HL-60/S4 (cell line): Measurements from ENCODE around the gene MSH5.
"Not testable (repeated sequence)": the region's sequence is repeated elsewhere in the genome, so short reads cannot be mapped to it uniquely, and the experiment has no call there.

Source experiments
- in situ Hi-C: fragments of 300-500 bp; cut with MboI; formaldehyde crosslinking; loops from 2 replicates; pipeline ENCODE4 v1.14.3; 2022; ENCODE audit warnings: low sequenced_read_pairs

Gene MSH5

DNA sequence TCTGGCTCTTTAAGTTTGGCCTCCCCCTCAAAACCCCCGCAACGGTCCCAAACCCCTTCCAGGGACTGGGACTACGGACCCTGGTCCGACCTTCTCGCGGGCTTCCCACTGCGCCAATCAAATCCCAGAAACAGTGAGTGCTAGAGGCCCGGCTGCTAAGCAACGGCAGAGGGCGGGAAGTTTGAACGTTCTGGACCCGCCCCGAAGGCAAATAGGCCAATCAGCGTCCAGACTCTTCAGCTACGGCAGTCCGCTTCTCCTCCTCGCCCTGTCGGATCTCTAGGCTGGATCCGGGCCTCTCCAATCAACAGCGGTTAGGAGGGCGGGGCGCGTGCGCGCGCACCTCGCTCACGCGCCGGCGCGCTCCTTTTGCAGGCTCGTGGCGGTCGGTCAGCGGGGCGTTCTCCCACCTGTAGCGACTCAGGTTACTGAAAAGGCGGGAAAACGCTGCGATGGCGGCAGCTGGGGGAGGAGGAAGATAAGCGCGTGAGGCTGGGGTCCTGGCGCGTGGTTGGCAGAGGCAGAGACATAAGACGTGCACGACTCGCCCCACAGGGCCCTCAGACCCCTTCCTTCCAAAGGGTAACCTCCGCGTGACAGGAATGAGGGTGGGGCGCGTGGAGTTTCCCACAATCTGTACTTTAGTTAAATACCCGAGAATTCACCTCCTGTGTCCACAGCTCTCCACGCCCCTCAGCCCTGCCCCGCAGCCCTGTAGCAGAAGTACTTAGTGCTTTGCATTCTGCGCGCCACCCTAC, at the start of gene MSH5:
Gene MSH5 (plus strand): TSS at position 367 of the 758 bp plus-strand sequence. CDS start 462 bp downstream, outside the sequence.
- in situ Hi-C loops, result no loop called here

DNA sequence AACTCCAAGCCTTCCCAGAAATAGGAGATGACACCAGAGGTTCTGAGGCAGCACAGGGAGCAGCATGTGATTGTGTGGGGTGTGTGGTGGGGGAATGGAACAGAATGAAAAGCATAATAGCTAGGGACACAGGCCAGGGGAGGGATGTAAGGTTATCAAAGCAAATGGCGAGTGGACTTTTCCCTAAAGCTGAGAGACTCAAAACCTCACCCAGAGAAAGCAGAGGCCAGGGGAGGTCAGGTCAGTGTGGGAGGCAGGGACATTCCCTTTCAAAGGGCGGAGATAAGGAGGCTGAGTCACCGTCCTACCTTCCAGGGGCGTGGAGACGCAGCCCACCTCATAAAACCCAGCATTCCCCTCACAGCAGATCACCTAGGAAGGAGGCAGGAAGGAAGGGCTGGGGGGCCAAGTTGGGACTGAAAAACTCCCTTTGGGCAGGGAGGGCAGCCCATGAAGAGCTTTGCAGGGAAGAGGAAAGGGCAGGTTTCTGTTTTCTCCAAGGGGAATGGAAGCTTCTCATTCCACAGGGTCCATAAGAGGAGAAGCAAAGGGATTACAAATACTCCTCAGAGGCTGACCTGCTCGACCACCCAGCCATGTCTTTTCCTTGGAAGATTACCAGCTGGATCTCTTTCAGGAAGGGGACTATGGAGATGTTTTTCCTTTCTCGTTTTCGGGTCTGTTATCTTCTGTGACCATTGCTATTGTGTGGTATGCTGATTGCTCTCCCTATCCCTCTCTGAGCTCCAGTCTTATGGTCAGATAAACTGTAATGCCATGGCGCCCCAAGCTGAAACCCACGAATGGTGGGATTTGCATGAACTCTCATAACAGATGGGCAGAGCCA, 49.4 kb upstream of the MSH5 start:
- in situ Hi-C loops, result no loop called here

DNA sequence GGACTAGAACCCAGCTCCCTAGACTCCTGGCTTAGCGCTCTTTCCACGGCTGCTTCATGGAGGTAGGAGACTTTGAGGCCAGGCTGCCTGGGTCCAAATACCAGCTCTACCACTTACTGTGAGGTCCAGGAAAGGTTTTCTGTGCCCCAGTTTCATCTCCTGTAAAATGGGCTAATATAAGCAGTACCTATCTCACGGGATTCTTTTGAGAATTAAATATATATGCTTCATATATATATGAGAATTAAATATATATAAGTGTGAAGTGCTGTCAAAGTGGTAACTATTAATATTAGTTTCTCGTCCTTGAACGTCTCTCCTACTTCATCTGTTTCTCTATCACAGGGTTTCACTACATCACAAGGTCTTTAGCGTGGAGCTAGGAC, 48.7 kb upstream of the MSH5 start:
- in situ Hi-C loops, result no loop called here

DNA sequence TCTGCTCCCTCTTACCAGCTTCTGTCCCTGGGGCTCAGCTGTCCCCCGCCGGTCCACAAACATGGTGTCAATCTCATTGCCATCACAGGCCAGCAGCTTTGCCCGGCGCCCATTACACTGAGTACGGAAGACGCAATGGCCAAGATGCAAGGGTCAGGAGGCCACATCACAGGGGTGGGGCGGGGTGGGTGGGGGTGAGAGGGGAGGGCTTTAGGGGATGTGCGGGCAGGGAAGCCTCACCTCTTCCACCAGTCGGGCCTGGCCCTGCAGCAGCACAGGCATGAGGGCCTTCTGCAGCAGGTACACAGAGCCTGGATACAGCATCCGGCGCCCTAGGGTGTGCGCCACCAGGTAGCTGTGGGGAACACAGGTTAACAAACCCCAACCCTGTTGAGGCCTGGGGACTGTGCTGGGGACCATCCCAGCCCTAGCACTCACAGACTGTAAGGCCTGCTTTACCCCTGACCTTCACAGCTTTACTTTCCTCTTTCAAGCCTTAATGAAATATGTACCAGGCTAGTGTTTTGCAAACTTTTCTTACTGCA, 48.2 kb upstream of the MSH5 start:
- in situ Hi-C loops, result no loop called here

DNA sequence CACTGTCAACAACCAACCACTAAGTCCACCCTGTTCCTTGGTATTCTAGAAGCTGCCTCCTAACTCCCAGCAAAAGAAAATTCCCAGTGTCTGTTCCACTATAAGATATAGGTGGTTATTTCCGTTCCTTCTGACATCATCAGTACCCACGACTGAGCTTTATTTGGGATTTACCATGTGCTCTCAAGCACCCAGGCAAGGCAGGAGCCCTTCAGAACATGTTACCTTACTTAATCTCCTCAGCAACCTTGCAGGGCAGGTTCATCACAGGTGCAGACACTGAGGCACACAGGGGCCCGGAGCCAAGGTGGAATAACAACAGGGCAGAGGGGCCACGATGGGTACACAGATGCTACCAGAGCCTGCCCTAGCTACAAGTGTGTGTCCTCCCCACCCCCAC, 47.5 kb upstream of the MSH5 start:
- in situ Hi-C loops, result no loop called here

DNA sequence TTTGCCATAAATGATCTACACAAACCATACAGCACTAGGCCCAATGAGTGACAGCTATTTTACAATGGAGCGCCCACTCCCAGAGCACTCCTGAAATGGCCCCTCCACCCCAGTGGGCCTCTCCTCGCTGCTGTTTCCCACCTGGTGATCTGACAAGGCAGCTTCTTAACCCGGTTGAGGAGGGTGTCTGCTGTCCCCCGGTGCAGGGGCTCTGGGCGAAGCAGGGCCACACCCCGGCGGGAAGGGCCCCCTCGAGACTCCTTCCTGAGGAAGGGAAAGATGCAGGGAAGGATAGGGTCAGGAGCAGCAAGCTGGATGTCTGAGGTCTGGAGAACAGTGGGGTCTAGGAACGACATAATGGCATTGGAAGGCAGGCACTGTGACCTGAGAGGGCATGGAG, 46.9 kb upstream of the MSH5 start:
- in situ Hi-C loops, result no loop called here

DNA sequence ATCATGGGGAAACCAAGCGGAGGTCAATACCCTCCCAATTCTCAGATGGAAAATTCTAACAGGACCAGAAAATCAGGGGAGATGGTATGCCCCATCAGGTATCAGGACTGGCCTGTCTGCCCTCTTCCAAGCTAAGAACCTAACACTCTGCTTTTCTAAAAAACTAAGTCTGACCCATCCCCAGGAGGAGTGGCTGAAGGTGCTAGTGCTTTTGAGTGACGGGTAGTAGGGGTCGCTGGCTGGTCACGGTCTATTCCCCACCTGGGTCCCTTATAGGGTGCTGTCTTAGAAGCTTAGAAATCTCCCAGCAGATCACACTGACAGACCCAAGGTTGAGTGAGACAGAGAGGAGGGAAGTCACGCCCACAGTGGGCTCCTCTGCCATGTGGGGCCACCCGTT, 46.3 kb upstream of the MSH5 start:
- in situ Hi-C loops, result no loop called here

DNA sequence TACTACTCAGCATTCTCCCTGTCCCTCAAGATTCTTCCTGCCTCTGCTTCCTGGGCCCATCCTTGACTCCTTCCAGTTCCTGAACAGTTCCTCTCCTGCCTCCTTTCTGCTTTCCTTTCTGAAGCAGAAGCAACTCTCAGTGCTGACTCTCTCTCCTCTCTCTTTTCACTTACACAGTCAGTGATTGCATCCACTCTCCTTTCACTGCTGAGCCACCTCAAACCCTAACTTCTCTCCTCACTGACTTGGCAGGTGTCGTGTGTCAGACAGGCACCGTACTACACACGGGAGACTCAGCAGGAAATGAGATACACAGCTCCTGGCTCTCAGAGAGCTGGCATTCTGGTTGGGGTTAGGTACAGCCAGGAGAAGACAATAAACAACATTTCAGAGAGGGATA, 42.2 kb upstream of the MSH5 start:
- in situ Hi-C loops, result no loop called here

DNA sequence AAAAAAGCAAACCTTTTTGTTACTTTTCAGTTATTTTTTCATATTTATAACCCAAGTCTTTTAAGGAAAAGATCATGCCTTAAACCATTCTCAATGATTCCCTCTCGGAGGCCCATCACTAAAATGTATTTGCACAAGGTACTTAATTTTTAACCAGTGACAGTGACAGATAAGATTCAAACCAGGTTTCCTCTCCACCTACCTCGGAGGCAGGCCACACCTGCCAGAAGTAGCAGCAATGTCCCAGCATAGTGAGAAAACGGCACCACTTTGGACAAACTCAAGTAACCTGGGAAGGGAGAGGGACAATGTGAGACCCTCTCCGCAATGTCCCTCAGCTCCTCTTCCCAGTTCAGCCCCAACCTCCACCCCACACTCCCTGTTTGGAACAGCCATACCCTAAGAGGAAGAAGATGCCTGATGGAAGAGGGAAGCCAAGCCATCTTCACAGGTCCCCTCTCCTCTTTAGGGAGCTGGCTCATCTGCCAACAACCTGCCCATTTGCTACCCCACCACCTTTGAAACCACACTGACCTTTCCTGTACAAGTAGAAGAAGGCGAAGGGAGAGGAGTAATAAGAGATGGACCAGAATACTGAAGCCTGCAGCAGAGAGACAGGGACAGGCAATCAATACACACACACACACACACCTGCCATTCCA, 38.9 kb upstream of the MSH5 start:
- in situ Hi-C loops, result no loop called here

DNA sequence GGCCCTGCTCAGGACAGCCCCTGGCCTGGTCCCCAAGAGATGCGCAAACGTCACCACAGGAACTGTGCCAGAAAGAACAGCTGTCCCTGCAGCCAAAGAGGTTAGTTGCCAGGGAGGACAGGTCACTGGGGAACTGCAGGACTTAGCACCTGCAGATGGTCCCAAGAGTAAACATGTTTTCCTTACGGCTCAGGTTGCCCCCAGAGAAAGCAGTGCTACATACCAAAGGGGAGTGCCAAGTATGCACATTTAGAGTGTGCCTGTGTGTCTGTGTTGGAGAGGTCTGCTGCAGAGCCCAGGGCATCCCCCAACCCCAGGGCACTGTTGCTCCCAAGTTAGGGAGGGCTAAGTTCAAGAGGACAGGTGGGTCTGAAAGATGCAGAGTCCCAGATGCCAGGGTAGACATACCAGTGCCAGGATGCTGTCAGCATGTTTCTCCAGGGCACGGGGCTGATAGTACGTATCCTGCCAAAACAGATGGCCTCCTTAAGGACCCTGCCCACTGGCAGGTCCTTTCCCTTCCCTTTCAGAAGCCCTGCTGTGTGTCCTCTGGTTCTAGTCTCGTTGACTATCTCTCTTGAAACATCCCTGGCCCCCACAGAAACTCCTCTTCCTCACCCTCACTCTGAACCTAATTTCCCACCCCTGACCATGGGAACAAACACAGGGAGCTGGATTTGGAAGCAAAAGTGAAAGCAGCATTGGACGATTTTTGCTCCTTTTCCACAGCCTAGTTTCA, 38.0 kb upstream of the MSH5 start:
- in situ Hi-C loops, result no loop called here

DNA sequence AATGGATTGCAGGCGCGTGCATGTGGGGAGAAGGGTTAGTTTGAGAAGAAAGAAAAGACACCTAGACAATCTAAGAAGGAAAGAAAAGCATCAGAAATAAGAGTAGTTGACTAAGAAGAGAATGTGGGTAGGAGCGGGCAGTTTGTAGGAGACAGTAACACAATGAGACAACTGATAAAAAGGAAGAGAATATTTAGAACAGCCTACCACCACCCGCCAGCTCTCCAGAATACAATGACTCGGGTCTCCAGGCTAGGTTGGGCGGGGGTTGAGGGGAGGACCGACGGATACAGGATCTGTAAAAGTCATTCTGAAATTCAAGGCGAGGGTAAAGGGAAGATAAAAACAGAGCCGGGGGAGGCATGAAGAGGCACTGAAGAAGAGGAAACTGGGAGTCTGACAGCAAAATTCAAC, 37.4 kb upstream of the MSH5 start:
- in situ Hi-C loops, result no loop called here

DNA sequence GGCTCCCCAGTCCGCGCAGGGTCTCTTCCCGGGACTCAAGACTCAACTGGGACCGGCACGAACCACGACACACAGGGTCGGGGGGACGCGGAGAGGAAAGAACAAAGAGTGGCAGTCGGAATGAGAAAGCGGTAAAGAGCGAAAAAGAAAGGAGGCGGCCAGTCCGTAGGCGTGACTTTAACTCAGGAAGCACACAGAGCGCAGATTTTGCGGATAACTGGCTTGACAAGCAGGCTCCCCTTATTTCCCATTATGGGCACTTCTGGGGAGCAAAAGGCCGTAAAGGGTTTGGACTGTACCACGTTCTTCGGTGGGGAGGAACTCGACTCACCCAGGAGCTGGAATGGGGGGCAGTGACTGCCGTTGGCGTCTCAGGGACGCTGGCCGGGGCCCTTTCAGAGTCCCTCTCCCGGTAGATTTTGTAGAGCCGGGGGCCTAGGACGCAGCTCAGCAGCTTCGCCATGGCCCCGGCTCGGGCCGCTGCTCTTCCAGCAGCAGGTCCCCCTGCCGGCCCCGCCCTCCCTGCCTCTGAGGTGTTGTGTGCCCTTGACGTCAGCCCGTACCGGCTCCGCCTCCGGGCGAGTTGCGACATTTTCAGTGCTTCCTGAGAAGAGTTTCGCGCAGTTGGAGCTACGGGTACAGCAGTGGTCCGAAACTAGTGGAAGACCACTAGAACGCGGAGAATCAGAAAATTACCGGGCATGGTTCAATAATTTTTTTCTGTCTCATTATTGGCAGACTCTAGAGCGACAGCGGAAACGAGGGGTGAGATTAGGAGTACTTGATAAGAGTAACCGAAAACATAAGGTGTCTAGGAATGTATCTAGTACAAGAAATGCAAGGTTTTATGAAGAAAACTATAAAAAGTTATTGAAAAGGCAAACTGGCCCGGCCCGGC, 36.7 kb upstream of the MSH5 start, which contains the start of gene ABHD16A:
Gene ABHD16A (minus strand): TSS at position 506 of the 898 bp plus-strand sequence. CDS start 43 bp downstream, at position 463.
- in situ Hi-C loops, result no loop called here

DNA sequence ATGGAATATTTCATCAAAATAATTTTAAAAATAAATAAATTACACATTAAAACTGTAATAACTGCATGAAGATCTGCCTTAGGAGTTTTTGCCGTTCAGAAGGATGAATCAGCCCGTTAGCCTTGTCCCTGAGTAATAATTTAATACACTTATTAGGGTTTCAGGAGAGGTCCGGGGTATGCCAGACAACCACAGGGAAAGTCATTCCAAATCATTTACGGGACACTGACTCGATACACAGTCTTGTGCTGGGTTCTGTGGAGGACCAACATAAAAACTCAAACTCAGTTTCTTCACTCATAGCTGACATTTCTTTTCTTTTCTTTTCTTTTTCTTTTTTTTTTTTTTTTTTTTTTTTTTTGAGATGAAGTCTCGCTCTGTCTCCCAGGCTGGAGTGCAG, 33.9 kb upstream of the MSH5 start:
- in situ Hi-C loops, result no loop called here

DNA sequence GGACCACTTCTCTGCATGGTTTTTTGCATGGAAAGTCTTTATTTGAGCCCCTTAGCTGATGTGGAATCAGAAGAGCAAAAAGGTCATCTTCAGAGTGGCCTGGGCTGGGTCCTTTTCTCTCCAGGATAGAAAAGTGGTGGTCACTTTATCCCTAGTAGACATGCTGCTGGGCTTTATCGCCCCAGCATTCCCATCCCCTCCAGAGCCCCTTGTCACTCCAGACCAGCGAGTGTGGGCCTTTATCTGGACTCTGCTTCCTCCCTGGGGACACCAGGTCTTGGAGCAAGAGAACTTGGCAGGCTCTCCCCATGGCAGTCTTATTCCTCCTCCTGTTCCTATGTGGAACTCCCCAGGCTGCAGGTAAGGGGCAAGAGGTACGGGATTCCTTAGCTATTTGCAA, 33.2 kb upstream of the MSH5 start, which contains the start of gene LY6G6F:
Gene LY6G6F (plus strand): TSS at position 268 of the 400 bp plus-strand sequence. CDS start 41 bp downstream, at position 309.
- in situ Hi-C loops, result no loop called here

DNA sequence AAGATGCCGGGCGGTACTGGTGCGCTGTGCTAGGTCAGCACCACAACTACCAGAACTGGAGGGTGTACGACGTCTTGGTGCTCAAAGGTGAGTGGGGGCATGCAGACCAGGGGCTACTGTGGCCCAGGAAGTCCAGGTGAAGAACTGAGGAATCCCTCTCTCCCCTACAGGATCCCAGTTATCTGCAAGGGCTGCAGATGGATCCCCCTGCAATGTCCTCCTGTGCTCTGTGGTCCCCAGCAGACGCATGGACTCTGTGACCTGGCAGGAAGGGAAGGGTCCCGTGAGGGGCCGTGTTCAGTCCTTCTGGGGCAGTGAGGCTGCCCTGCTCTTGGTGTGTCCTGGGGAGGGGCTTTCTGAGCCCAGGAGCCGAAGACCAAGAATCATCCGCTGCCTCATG, 32.1 kb upstream of the MSH5 start:
- in situ Hi-C loops, result no loop called here

DNA sequence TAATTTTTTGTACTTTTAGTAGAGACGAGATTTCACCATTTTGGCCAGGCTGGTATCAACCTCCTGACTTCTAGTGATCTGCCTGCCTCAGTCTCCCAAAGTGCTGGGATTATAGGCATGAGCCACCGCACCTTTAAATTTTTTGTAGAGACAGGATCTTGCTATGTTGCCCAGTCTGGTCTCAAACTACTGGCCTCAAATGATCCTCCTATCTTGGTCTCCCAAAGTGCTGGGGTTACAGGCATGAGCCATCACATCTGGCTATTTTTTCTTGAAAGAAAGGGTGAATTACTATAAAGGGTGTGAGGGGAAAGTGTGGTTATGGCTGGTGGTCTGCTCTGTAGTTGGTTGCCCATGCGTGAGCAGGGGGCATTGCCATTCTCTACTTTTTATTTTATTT, 31.6 kb upstream of the MSH5 start:
- in situ Hi-C loops, result no loop called here

DNA sequence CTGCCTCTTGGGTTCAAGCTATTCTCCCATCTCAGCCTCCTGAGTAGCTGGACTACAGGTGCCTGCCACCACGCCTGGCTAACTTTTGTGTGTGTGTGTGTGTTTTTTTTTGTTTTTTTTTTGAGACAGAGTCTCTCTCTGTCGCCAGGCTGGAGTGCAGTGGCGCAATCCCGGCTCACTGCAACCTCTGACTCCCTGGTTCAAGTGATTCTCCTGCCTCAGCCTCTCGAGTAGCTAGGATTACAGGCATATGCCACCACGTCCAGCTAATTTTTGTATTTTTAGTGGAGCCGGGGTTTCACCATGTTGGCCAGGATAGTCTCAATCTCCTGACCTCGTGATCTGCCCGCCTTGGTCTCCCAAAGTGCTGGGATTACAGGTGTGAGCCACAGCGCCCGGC, 30.6 kb upstream of the MSH5 start:
- in situ Hi-C loops, result not testable (repeated sequence)

DNA sequence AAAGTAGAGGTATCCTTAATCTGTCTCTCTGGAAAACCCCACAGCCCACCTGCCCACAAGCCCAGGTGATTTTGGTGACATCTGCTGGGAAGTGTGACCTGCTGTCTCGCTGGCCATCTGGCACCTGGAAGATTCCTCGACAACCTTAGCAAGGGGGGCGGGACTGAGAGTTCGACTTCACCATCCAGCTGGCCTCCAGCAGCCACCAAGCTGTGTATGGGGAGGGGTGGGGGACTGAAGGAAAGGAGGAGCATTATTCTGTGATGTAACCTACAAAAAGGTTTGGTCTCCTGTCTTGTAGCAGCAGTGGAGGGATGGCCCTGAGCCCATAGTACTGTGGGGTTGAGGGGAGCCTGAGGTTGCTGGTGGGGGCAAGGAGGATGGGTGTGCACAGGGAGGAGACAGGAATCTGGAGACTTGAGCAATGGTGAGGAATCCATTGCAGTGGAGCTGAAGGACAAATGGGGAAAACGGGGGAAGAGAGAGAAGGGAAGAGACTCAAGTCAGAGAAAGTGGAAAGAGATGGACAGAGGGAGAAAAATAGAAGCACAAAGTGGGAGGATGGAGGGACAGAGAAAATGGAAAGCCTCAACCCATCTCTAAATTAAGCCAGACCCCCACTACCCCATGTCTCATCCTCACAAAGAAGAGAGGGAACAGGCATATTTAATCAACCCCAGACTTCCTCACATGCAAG, 29.1 kb upstream of the MSH5 start:
- in situ Hi-C loops, result no loop called here

DNA sequence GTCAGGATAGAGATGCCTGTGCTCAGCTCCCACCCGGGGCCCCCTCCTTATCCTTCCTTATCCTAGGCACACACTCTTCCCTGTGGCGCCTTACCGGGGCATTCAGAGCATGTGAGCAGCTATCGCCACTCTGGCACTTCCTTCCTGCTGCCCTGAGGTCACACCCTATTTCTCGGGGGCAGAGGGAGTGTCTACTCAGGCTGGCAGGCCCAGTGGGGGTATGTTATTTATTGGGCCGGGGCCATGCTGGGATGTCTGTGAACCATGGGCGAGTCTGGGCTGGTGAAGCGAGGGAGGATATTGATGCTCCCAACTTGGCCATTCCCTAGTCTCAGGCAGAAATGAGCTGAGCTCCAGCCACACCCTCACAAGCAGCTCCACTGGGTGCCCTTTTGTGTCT, 28.6 kb upstream of the MSH5 start:
- in situ Hi-C loops, result no loop called here
